RWPE2 (cell line): ENCODE results near the gene UFSP1.

Experiments used
- ATAC-seq: fragments of 200-7000 bp; cut with Tn5 transposase; 3 replicates; pipeline ENCODE4 v1.9.1; 2021; ENCODE audit warnings: low read depth
- DNase-seq: peaks from one replicate; pipeline ENCODE4 v3.0.0-alpha.2; 2020; ENCODE audit warnings: low spot score
- H3K27ac ChIP-seq: fragments of 450-650 bp; 2 replicates; pipeline ENCODE4 v1.5.1; 2017; ENCODE audit warnings: mild to moderate bottlenecking; ENCODE audit not compliant: poor library complexity, severe bottlenecking
- H3K27me3 ChIP-seq: fragments of 250-450 bp; sonication (Bioruptor Pico); 2 replicates; pipeline ENCODE4 v1.5.1; 2021; ENCODE audit warnings: mild to moderate bottlenecking, moderate library complexity; ENCODE audit not compliant: insufficient read depth, poor library complexity, severe bottlenecking
- H3K36me3 ChIP-seq: fragments of 250-450 bp; sonication (Bioruptor Pico); 2 replicates; pipeline ENCODE4 v1.5.1; 2020; ENCODE audit warnings: low read depth, mild to moderate bottlenecking, moderate library complexity
- H3K4me1 ChIP-seq: fragments of 250-450 bp; sonication (Bioruptor Pico); 2 replicates; pipeline ENCODE4 v1.5.1; 2021; ENCODE audit warnings: mild to moderate bottlenecking, moderate library complexity; ENCODE audit not compliant: insufficient read depth, poor library complexity, severe bottlenecking
- H3K4me3 ChIP-seq: fragments of 250-450 bp; sonication (Bioruptor Pico); 2 replicates; pipeline ENCODE4 v1.5.1; 2021; ENCODE audit warnings: mild to moderate bottlenecking, moderate library complexity; ENCODE audit not compliant: severe bottlenecking
- H3K9me3 ChIP-seq: fragments of 250-450 bp; sonication (Bioruptor Pico); 2 replicates; pipeline ENCODE4 v1.5.1; 2021; ENCODE audit warnings: mild to moderate bottlenecking, moderate library complexity; ENCODE audit not compliant: severe bottlenecking
- TF ChIP-seq, protein P1 (sequence below): fragments of 450-650 bp; IDR thresholded peaks from one replicate; pipeline ENCODE4 v1.5.1; 2017; ENCODE audit warnings: mild to moderate bottlenecking, moderate library complexity; ENCODE audit not compliant: poor library complexity, severe bottlenecking

The UFSP1 gene

GRCh38 chr7:100891568-100892247, 2.2 kb upstream of the UFSP1 start:
- H3K4me1 ChIP-seq: peaks cover 18% of the 10 kb centered on the region
- ATAC-seq (no peak), DNase-seq (no peak)

GRCh38 chr7:100890653-100891567, 1.4 kb upstream of the UFSP1 start:
- H3K4me1 ChIP-seq: peaks cover 18% of the 10 kb centered on the region
- DNase-seq (no peak), ATAC-seq (no peak)
- TF ChIP-seq, protein P1, sequence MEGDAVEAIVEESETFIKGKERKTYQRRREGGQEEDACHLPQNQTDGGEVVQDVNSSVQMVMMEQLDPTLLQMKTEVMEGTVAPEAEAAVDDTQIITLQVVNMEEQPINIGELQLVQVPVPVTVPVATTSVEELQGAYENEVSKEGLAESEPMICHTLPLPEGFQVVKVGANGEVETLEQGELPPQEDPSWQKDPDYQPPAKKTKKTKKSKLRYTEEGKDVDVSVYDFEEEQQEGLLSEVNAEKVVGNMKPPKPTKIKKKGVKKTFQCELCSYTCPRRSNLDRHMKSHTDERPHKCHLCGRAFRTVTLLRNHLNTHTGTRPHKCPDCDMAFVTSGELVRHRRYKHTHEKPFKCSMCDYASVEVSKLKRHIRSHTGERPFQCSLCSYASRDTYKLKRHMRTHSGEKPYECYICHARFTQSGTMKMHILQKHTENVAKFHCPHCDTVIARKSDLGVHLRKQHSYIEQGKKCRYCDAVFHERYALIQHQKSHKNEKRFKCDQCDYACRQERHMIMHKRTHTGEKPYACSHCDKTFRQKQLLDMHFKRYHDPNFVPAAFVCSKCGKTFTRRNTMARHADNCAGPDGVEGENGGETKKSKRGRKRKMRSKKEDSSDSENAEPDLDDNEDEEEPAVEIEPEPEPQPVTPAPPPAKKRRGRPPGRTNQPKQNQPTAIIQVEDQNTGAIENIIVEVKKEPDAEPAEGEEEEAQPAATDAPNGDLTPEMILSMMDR: no peak
- H3K4me3 ChIP-seq: peak overlapping the region; percentile 43
- no peaks in the 10 kb centered on the region for H3K9me3 ChIP-seq
- H3K27me3 ChIP-seq: peaks cover 12% of the 10 kb centered on the region
- peak overlapping the region; percentile 86 for H3K27ac ChIP-seq
- H3K36me3 ChIP-seq: peaks cover 29% of the 10 kb centered on the region

More at GRCh38 chr7:100891568-100892247, 2.2 kb upstream of the UFSP1 start:
- Histone ChIP-seq H3K27me3 (peaks cover 20% of the 10 kb centered on the region), H3K4me3 (no peak overlapping the region), H3K36me3 (peaks cover 21% of the 10 kb centered on the region), H3K27ac (peak overlapping the region; percentile 86), H3K9me3 (no peaks in the 10 kb centered on the region)
- TF ChIP-seq, protein P1: no peak

DNA sequence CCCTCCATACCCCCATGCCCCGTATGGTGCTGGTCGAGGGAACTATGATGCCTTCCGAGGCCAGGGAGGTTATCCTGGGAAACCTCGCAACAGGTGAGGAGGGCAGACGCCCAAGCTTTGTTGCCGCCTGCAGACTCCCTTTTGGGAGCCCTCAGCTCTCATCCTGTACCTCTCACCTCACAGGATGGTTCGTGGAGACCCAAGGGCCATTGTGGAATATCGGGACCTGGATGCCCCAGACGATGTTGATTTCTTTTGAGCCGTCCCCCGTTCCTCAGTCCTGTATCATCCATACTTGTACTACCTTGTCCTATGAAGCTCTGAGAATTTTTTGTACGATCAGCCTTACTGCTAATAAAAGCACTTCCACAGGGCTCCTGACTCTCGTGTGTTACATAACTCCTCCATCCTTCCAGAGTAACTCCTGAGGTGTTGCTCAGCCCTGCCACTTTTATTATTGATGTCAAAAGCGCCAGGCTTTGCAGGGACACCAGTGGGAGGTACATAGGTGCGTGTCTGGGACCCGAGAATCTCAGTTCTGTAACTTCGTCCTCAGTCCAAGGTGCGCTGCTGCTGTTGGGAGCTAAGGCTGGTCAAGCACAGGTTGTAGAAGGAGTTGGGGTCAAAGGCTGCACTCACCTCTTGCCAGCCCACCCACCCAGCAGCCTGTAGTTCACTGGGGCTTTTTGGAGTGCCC, 1.1 kb downstream of the UFSP1 start:
- no peak for DNase-seq
- Histone ChIP-seq H3K4me3 (peak overlapping the region; percentile 43), H3K27me3 (no peaks in the 10 kb centered on the region), H3K36me3 (peaks cover 53% of the 10 kb centered on the region), H3K9me3 (no peaks in the 10 kb centered on the region), H3K4me1 (peaks cover 18% of the 10 kb centered on the region), H3K27ac (peak overlapping the region; percentile 86)
- TF ChIP-seq, protein P1: no peak
- no peak for ATAC-seq

DNA sequence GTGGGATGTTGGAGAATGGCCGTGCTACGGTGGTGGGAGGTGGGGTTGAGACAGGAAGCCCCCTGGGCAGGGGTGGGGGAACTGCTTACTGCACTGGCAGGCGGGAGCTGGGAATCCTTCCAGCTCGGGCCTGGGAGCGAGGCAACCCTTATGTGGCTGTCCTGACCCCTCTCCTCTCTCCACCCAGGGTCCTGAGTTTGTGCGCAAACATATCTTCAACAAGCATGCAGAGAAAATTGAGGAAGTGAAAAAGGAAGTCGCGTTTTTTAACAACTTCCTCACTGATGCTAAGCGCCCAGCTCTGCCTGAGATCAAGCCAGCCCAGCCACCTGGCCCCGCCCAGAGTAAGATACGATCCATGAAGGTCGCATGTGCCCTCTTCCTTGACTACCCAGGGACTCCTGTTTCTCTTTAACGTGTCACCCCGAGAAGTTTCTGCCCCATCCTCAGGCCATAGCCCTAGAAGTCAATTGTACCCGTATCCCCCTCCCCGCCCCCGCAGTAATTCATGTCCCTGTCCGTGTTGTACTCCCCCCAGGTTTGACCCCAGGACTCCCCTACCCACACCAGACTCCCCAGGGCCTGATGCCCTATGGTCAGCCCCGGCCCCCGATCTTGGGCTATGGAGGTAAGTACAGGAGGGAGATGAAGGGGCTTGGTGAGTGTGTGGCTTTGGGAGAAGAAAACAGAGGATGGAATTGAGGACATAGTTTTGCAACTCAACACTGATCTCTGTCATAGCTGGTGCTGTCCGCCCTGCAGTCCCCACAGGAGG, 1.8 kb downstream of the UFSP1 start:
- ATAC-seq: no peak
- Histone ChIP-seq H3K4me3 (no peak overlapping the region), H3K27me3 (no peaks in the 10 kb centered on the region), H3K27ac (peak overlapping the region; percentile 86), H3K4me1 (peaks cover 18% of the 10 kb centered on the region), H3K9me3 (no peaks in the 10 kb centered on the region), H3K36me3 (peaks cover 61% of the 10 kb centered on the region)
- no peak for DNase-seq
- TF ChIP-seq, protein P1: no peak
